GM23248 (cell line): Measurements from ENCODE around the gene POP4.

Source experiments
- EZH2 ChIP-seq: fragments of 200-600 bp; sonication (generic); IDR thresholded peaks from 2 replicates; pipeline ENCODE4 v1.6.1; 2018; ENCODE audit warnings: antibody characterized with exemption, mild to moderate bottlenecking; ENCODE audit not compliant: insufficient read depth, poor library complexity, severe bottlenecking
- EZH2phosphoT487 ChIP-seq: fragments of 200-600 bp; sonication (generic); IDR thresholded peaks from 2 replicates; pipeline ENCODE4 v1.6.1; 2018; ENCODE audit warnings: antibody characterized with exemption, moderate library complexity, mild to moderate bottlenecking, low read depth; ENCODE audit not compliant: insufficient read depth

DNA sequence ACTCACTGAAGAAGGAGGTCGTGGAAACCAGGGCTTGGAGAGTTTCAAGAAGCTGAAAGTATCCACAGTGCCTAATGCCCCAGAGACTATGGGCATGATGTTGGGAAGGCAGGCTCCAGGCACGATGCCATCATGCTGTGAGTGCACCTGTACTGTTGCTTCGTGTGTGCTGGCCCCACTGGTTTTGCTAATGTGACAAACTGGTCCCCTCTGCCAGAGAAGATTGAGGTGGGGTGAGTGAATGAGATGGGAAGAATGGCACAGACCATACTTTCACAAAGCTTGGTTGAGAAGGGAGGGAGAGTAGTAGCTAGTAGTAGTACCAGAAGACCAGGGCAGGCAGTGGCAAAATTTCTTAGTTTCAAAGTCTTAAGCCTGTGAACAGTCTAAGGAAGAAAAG, 19.0 kb upstream of the POP4 start:
- TF ChIP-seq EZH2 (no peak), EZH2phosphoT487 (no peak)
